Right lung (tissue), 5 donors: ENCODE data around the gene AGBL1. TPM values are rescaled to one million over a fixed set of nuclear protein-coding genes. Genes with fewer than 3 reads are reported as not detected.

Experiments
- DNase-seq, 2 donors: peaks; one replicate each; pipeline ENCODE4 v3.0.0-alpha.2; 2013
- polyA plus RNA-seq, 5 donors: library from polyadenylated mRNA; unstranded; fragments of 120-200 nt; gene quantifications; one replicate each; pipeline versions ENCODE4 v1.2.1 to v1.2.3, GENCODE V29; 2013; ENCODE audit warnings: inconsistent platforms in 1 of 5, low replicate concordance in 1 of 5; ENCODE audit not compliant: insufficient read length in 5 of 5, insufficient read depth in 1 of 5

Gene AGBL1
- polyA plus RNA-seq, 5 donors, result 0.05 to 0.26 (median 0.07) TPM

GRCh38 chr15:86810329-86810728 is 730.7 kb downstream of the AGBL1 start:
- no peak for DNase-seq

- no peak for DNase-seq
Measured at GRCh38 chr15:86813892-86814291, 734.2 kb downstream of the AGBL1 start.

DNA sequence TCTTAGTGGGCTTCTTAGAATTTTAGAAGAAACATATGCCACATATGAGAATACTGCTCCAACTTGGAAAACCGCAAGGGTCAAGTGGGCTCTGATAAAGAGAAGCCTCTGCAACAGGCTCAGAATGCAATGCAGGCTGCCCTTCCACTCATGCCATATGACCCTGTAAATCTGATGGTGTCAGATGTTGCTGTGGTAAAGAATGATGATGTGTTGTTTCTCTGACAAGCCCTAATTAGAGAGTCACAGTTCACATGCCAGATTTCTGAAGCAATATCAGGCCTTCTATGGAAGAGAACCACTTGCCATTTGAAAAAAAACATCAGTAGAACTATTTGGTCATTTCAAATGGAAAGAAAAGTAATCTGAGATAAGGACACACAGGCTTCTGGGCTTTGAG is 749.6 kb downstream of the AGBL1 start:
- no peak for DNase-seq

- DNase-seq, result no peak
Measured at GRCh38 chr15:86830304-86830703, 750.6 kb downstream of the AGBL1 start.

GRCh38 chr15:86833595-86833994 is 753.9 kb downstream of the AGBL1 start:
- no peak for DNase-seq

- DNase-seq, result no peak
Measured at GRCh38 chr15:86834115-86834863, 754.6 kb downstream of the AGBL1 start.

DNA sequence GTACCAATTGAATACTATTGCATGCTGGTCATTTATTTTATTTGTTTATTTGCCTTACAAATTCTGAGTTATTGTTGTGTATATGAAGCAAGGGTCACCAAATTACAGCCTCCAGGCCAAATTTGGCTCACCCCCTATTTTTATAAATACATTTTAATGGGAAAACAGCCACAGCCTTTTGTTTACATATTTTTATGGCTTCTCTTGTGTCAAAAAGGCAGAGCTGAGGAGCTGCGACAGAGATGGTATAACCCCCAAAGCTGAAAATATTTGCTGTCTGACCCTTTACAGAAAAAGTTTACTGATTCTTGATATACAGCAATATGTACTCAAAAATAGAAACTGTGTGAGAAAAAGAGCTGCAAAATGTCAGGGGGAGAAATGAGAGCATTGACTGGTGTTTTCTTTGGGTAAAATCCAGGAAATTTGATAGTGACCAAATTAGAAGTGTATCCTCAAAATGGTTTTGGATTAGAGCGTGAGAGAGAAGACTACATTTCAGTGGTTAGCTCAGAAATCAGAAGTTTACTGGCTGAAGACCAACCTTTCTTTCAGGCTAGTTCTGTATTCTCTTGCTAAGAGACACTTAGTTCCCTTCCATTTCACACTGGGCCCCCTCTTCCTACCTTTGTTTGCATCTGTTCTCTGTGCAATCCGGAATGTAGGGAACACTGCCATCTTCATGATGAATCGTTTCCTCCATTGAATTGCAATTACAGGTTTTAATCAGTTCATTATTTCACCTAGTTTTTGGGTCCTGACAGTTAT is 757.8 kb downstream of the AGBL1 start:
- DNase-seq, result peak; percentile 82 to 86

DNA sequence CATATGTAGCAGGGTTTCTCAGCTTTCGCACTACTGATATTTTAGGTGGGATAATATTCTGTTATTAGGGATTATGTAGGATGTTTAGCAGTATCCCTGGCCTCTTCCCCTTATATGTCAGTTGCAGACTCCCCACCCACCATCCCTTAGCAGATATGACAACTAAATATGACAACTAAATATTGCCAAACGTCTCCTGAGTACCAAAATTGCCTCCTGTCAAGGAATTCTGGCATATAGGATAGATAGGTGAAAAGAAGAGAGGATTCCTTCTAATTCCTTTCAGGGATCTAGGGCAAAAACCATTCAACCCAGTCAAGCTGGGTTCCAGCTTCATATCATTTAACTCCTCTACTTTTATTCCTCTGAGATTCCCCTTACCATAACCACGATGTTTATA is 759.8 kb downstream of the AGBL1 start:
- DNase-seq, result no peak

GRCh38 chr15:86840996-86841395 is 761.3 kb downstream of the AGBL1 start:
- DNase-seq, result peak; percentile 64 to 71

DNA sequence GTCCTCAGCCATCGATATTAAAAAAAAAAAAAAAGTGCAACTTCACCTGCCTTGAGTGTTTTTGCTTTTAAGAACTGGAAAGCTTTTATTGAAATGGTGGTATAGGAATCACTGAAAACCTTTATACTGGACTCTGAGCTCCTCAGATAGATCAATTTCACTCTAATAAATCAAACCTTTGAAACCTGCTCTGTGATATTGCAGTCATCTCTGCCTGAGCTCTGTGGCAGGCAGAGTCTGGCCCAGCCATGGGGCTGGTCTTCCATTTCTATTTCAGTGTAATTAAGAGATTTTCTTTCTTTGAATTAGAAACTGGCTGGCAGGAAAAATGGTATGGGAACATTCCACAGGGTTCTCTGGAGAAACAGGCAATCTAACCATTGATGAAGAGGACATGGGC is 762.5 kb downstream of the AGBL1 start:
- no peak for DNase-seq

- DNase-seq, result no peak
Measured at GRCh38 chr15:86846036-86846435, 766.4 kb downstream of the AGBL1 start.

- no peak for DNase-seq
Measured at GRCh38 chr15:86849136-86849535, 769.5 kb downstream of the AGBL1 start.

GRCh38 chr15:86849558-86850285 is 770.1 kb downstream of the AGBL1 start:
- no peak for DNase-seq

- no peak for DNase-seq
Measured at GRCh38 chr15:86850939-86851338, 771.3 kb downstream of the AGBL1 start.

GRCh38 chr15:86852741-86853140 is 773.1 kb downstream of the AGBL1 start:
- no peak for DNase-seq

DNA sequence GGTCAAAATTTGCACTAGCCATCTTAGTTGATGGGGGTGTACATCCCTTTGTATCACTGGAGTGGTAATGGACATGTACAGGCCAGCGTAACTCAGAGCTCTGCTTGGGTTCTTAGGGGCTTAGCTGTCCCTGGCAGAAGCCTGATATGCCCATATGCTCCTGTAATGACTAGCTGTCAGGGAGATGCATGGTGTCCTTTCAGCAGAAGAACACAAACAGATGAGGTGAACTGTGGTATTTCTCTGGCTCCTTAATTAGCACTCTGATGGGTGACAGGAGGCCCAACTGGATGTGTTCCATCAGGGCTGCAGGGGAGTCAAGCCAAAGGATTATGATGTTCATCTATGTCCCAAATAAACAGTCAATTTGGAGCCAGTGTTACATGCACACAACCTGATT is 774.5 kb downstream of the AGBL1 start:
- no peak for DNase-seq

DNA sequence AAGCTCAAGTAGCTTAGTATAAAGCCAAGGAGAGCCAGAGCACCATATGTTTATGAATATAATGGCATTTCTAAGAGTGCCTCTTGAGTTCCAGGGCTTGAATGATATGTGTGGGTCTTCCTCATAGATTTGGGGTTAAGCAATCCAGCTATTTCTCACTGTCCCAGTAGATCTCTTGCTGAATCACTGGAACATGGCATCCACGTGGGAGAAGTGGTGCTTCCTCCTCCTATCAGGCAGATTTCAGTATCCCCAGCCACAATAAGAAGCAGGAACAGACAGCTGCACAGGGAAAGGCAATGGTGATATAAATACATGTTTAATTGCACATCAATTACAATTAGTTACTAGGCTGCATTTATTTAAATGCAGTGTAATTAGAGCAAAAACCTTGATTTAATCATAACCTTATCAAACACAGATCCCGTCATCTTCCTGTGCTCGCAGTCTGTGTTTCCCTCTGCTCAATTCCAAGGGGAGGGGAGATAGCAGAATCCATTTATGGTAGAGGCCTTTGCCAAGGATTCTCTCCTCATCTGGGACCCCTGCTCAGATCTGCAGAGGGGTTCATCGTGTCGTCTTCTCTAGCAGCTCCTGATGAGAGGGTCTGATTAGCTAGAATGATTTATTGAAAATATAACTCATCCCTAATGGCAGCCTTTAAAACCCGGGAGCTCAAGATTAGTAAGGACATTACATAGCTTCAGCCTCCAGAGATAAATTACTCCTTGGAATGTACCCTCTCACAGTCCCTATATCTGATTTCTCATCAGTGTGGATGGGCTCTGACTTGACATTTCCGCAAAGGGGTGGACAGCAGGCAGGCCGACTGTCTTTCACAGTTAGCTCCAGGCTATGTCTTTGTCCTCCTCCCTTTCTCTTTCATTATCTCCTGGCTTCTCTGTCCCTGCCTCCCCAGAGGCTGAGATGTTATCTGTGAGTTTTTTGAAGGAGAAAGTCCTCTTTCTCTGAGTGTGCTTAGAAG is 775.9 kb downstream of the AGBL1 start:
- DNase-seq, result no peak

- no peak for DNase-seq
Measured at GRCh38 chr15:86857701-86858100, 778.0 kb downstream of the AGBL1 start.

GRCh38 chr15:86863226-86863915 is 783.7 kb downstream of the AGBL1 start:
- no peak for DNase-seq

GRCh38 chr15:86865920-86866319 is 786.2 kb downstream of the AGBL1 start:
- DNase-seq, result no peak

DNA sequence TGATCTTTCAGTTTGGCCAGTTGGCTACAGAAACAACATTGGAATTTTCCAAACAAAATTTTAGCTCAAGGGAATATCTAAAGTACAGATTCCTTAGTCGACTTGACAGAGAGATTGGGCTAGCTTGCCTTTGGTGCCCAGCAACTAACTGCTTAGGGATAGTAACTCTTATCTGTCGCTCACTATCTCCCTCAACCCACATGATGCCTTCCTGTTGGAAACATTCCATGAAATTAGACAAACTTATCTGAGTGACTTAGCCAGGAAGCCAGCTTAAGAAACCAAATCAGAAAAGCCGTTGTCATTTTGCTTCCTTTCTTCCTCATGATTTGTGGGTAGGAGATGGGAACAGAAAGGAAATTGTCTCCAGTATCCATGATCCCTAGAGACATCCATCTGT is 791.2 kb downstream of the AGBL1 start:
- no peak for DNase-seq
